ENCODE measurements around the gene STK17B.

- no peak for TF ChIP-seq CTCF (IDR thresholded peaks at IDR 0.05; ENCODE audit: control extremely low read depth in 1 of 3, insufficient read depth in 1 of 3, low read depth in 1 of 3, low read length in 3 of 3)
- no peak for TF ChIP-seq CBX8 (IDR thresholded peaks at IDR 0.05; ENCODE audit: borderline replicate concordance, low read depth, low read length)
- no peak for TF ChIP-seq KDM1A (IDR thresholded peaks at IDR 0.05; ENCODE audit: borderline replicate concordance, low read length)
- no peak for TF ChIP-seq ATF2 (IDR thresholded peaks at IDR 0.05; ENCODE audit: low read length)
- no peak for TF ChIP-seq SUZ12 (IDR thresholded peaks at IDR 0.05; ENCODE audit: low read length)
- TF ChIP-seq RFX5 (IDR thresholded peaks at IDR 0.05; ENCODE audit: borderline replicate concordance, low read depth, low read length) = no peak
- no peak for TF ChIP-seq CBX5 (IDR thresholded peaks at IDR 0.05; ENCODE audit: low read depth, low read length)
- TF ChIP-seq USF2 (IDR thresholded peaks at IDR 0.05; ENCODE audit: low read length) = no peak
- no peak for TF ChIP-seq YY1 (IDR thresholded peaks at IDR 0.05; ENCODE audit: low read depth, low read length)
- TF ChIP-seq POLR2A (IDR thresholded peaks at IDR 0.05; ENCODE audit: control extremely low read depth in 1 of 2, low read depth in 2 of 2, low read length in 2 of 2) = no peak
Measured at GRCh38 chr2:196143730-196144131, 27.6 kb downstream of the STK17B start.

Data from H1 (cell line).